Measurements from ENCODE around the gene RAPGEF6.

- TF ChIP-seq POLR2A (IDR thresholded peaks at IDR 0.05) (no peak), CTCF (IDR thresholded peaks at IDR 0.05) (no peak), POLR2AphosphoS5 (IDR thresholded peaks at IDR 0.05) (no peak)
Measured at GRCh38 chr5:131649161-131649560, 14.1 kb upstream of the RAPGEF6 start.
